Fibroblast of the aortic adventitia (primary cell): ENCODE data around the gene CTNNA3. TPM values are rescaled to one million over a fixed set of nuclear protein-coding genes. Genes with fewer than 3 reads are reported as not detected.

Source experiments
- DNase-seq: peaks from one replicate; pipeline ENCODE4 v3.0.0-alpha.2; 2010; ENCODE audit warnings: low read depth
- H3K4me3 ChIP-seq: 2 replicates; pipeline ENCODE4 v1.5.1; 2011; ENCODE audit warnings: low read depth, mild to moderate bottlenecking, control low read depth, low read length, moderate library complexity
- CTCF ChIP-seq: IDR thresholded peaks from 2 replicates; pipeline ENCODE4 v1.5.1; 2011; ENCODE audit warnings: mild to moderate bottlenecking, low read length, control low read depth, inconsistent platforms; ENCODE audit not compliant: insufficient read depth
- total RNA-seq: library from RNA; depleted of rRNA; stranded (reverse); fragments of >200 nt; gene quantifications from 2 replicates; pipeline ENCODE4 v1.2.3, GENCODE V29; 2012; ENCODE audit warnings: low replicate concordance

Gene CTNNA3
- total RNA-seq, 1 donor, result not detected

DNA sequence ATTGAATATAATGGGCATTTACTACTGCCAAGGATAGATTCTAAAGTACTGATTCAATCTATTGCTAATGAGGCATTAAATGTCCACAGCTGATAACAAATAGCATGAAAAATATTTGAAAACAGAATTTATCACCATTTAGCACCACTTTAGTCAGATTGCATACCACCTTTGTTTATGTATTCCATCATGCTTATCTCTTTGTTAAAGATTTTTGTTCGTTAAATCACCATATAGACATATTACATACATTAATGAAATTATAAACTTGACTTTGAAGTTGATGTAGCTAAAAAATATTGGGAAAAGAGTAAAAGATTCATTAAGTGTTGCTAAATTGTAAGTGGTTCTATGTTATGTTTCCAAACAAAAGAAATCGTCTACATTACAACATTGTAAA is 1022.9 kb downstream of the CTNNA3 start:
- DNase-seq, result no peak
- no peak for TF ChIP-seq CTCF

DNA sequence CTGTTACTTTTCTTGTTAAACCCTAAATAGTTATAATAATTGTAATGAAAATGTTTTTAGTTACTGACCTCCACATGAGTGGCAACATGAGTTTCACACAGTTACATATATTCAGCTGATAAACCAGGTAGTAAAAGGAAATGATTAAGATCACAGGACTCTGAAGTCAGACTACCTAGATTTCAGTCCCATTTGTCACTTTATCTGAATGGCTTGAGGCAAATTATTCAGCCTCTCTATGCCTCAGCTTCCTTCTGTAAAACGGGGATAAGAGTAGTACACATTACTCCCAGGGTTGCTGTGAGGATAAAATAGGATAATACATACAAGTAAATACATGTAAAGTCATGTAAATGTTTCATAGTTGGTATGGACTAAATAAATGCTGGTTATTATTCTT is 1024.4 kb downstream of the CTNNA3 start:
- no peak for DNase-seq
- TF ChIP-seq CTCF, result no peak
- H3K4me3 ChIP-seq, result no peak overlapping the region

More for the DNA sequence above, 1022.9 kb downstream of the CTNNA3 start:
- no peak overlapping the region for H3K4me3 ChIP-seq

DNA sequence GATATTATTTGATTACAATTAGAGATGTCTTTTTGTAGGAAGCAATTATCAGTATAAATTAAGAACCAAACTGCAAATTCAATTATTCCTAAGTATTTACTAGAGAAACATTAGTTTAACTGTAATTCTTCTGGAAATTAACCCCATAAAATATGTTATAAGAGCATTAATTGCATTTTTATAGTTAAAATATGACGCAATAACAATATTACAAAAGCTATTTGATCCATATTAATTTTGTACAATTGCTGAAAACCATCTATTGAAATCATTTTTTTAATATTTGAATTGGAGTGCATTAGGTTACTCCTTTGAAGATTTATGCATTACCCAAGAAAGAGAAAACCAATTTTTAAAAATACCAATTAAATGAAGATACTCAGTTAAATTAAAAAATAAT is 1024.9 kb downstream of the CTNNA3 start:
- no peak for DNase-seq
- no peak for TF ChIP-seq CTCF

DNA sequence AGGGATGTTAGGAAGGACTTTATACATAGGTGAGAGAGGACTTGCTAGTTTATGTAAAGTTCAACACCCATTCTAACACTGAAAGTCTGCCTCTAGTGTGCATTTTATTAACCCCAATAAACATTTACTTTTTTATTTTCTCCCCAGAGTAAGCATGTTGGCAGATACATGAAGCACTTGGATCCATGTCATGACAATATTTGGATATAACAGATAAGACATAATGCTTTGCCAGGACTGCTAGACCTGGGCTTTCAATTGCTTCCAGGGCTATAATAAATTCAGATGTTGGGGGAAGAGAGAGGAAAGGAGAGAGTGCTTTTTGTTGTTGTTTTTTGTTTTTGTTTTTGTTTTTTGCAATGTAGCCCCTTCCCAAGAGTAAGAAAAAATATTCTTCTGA is 1039.5 kb downstream of the CTNNA3 start:
- TF ChIP-seq CTCF, result no peak
- H3K4me3 ChIP-seq, result no peak overlapping the region
- DNase-seq, result no peak

More for the DNA sequence above, 1024.9 kb downstream of the CTNNA3 start:
- H3K4me3 ChIP-seq, result no peak overlapping the region

DNA sequence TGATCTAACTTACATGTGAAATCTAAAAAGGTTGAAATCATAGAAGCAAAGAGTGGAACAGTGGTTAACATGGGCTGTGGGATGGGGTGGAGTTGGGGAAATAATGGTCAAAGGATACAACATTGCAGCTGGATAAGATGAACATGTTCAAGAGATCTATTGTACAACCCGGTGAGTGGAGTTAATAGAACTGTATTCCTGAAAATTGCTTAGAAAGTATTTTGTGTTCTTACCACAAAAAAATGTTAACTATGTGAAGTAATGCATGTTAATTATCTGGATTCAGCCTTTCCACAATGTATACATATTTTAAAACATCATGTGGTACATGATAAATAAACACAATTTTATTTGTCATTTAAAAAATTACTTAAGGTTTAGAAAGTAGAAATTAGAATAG is 1041.1 kb downstream of the CTNNA3 start:
- TF ChIP-seq CTCF, result no peak
- no peak for DNase-seq
- no peak overlapping the region for H3K4me3 ChIP-seq

GRCh38 chr10:66651308-66652082 is 1044.5 kb downstream of the CTNNA3 start:
- no peak overlapping the region for H3K4me3 ChIP-seq
- TF ChIP-seq CTCF, result no peak
- DNase-seq, result no peak

DNA sequence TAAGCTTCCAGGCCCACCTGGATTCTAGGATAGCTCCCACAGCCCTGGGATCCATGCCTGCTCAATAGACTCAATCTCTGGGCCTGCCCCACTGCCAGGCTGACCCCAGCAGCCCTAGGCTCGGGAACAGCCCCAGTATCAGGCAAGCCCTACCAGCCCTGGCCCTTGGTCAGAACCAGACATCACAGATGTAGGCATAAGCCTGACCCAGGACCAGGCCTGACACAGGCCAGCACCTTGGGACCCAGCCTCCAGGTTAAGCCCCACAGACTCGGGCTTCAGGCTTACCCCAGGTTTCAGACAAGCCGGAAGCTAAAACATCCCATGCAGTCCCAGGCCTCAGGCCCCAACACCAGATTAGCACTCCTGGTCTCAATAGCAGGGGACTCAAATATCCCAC is 1046.4 kb downstream of the CTNNA3 start:
- TF ChIP-seq CTCF, result no peak
- DNase-seq, result no peak
- no peak overlapping the region for H3K4me3 ChIP-seq
